ENCODE measurements around the gene GLDN.

The GLDN gene

GRCh38 chr15:51323749-51324148, 17.7 kb upstream of the GLDN start:
- no peak for ATAC-seq

- ATAC-seq, result no peak
Observed at GRCh38 chr15:51325167-51325566, 16.3 kb upstream of the GLDN start.

- ATAC-seq, result no peak
Observed at GRCh38 chr15:51327081-51327480, 14.4 kb upstream of the GLDN start.

DNA sequence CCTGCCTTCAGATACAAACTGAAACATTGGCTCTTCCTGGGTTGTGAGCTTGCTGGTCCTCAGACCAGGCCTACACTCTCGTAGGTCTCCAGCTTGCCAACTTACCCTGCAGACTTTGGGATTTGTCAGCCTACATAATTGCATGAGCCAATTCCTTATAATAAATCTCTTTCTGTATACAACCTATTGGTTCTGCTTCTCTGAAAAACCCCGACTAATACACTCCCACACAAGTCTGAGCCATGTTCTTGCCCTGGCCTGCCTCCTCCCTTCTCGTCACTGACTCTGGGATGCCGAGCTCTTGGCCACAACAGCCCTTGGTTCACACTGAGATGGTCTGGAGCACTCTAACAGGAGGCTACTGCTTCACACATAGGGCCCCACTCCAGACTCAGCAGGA, 12.5 kb upstream of the GLDN start:
- no peak for ATAC-seq

DNA sequence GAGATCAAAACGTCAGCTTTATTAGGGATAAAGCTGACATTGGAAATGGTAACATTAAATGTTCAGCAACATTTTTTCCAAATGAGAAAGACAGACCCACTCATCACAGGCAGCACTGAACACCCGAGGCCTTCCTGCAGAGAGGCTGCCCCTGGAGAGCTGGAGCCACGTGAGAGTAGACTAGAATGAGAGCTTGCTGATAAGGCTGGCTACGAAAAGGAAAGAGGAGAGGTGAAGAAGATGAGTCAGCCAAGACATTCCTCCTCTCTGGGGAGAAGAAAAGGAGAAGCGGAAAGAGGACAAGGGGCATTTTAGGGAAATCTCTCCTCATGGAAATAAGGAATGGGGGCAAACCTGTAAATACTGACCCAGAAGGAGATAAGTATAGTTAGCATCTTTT, 10.3 kb upstream of the GLDN start:
- ATAC-seq, result no peak

DNA sequence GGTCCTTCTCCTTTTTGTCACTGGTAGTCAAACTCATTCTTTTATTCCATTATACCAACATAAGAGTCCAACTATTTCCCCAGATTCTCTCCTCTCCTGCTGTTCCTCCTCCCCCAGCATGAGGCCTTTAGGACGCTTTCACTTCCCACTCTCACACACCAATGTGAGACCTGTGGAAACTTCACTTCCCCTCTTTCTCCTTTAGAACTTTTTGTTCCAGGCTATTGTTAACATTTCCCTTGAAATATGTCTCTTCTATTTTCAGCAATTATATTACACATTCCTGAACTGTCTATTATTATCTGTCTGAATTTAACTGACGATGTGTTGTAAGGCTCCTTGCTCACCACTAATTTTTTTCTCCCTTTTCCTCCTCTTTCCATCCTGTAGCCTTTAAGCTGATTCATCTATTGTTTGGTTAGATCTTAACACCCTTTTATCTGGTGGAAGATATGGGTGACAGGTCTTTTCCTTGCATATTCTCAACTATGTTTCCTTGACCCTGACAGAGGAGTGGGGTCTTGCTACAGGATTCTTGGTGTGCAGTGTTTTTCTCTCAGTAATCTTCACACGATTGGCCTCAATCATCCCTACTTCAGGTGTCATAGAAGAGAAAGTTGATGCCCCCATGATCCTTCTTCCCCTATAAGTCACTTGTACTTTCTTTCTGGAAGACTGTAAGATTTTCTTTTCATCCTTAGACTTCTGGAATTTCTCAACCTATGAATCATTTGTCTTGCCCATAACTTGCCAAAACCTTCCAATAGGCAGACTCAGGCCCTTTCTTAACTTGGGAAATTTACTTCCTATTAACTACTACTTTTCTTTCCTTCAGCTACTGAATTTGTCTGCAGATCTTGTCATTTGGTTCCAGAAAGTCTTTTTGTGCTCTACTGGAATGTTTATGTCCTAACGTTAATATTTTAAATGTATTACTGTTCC, 9.0 kb upstream of the GLDN start:
- no peak for ATAC-seq

- no peak for ATAC-seq
Observed at GRCh38 chr15:51333571-51333970, 7.9 kb upstream of the GLDN start.

DNA sequence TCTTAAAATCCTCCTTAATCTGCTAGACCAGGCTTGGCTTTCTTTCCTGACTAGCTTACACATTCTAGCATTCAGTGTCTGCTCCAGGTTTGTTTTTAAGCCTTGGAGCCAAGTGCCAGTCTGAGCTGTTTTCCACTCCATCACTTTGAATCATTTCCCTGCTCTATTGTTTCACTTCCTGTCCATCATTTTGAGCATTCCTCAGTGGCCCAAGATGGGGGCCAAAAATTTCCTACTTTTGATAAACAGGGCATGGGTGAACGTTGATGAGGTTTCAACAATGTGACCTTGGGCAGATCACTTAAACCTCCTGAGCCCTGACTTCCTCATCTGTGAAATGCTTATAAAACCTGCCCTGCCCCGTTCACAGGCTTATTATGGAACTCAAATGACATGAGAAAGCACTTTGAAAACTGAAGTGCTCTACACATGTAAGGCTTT, 7.4 kb upstream of the GLDN start:
- no peak for ATAC-seq

GRCh38 chr15:51335087-51335486, 6.4 kb upstream of the GLDN start:
- ATAC-seq, result no peak

DNA sequence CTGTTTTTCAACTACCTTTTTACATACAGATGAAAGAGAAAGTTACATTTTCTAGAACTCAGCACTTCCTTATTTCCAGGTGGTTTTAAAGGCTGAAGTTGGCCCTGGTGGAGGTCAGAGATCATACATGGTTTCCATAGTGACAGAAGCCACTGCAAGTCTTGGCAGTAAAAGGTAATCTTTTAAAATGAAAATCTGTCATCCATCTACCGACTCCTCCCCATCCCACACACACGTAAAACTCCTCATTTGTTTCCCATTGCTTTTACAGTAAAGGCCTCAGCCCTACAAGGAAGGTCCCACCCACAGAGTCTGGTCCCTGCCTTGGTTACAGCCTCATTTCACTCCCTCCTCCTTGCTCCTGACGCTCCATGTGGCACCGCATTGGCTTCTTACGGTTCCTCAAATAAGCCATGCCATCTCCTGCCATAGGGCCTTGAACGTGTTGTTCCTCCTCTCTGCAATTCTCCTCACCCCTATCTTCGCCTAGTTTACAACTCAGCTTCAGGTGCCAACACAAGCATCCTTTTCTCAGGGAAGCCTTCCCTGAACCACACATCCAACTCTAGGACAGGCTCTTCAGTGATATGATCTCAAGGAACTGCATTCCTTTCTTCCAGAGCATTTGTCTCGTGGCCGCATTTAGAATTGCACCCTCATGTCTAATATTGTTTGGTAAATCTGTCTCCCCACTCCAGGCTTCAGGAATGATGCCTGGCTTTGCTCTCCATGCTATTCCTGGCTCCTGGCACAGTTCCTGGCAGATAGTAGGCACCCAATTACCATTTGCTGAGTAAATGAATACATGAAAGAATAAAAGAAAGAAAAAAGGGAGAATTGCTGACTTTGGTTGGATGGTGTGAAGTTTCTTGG, 5.7 kb upstream of the GLDN start:
- no peak for ATAC-seq

DNA sequence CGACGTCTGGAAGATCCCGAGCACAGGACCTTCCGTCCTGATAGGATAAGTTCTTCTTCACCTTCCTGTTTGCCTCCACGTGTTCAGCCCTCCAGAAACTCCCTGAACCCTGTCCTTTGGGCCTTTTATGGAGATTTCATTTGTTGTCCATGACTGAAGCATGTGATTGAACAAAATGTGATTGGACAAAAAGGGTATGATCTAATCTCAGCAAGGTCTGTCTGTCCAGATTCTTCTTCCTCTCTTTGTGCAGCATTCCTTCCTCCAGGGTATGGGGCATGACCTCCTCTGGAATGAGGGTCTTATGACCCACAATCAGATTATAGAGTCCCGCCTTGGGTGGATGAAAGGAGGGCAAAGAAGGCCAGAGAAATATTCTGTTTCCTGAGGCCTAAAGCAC, 3.0 kb upstream of the GLDN start, which contains the start of gene CYP19A1:
TSS of gene CYP19A1 (minus strand) at position 101 of the 400 bp plus-strand sequence. CDS start 95,684 bp downstream, outside the sequence.
- ATAC-seq, result no peak

- no peak for ATAC-seq
Observed at GRCh38 chr15:51342227-51342999, 958 bp downstream of the GLDN start.

DNA sequence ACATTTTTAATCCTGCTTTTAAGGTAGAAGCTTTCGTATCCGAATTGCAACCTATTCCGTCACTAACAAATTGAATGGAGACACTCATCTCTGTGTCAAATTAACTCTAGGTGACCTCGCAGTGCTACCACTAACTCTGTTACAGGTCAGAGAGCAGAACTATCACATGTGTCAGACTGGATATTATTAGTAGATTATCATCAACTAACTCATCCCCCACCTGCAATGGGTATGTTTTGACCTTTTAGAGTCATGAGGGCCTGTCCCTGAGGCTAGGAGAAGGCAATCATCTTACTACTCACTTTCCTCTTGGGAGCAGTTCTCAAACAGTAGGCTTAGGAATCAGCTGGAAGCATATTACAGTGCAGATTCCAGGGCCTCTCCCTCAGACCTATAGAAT, 2.0 kb downstream of the GLDN start:
- ATAC-seq, result no peak

DNA sequence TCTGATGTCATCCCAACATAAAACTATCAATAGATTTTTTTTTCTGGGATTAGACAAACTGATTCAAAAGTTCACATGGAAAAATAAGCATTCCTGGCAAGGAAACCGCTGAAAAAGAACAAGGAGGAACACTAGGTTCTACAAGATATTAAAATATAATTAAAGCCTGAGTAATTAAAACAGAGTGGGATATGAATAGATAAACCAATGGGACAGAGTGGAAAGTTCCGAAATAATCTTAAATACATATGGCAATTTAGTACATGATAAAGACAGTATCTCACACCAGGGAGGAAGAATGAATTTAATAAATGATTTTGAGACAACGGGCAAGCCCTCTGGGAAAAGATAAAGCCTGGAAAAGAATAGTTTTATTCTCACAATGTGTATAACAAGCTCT, 4.7 kb downstream of the GLDN start:
- ATAC-seq, result no peak

- ATAC-seq, result no peak
Observed at GRCh38 chr15:51348688-51349087, 7.2 kb downstream of the GLDN start.

- no peak for ATAC-seq
Observed at GRCh38 chr15:51349156-51349844, 7.8 kb downstream of the GLDN start.

GRCh38 chr15:51350723-51351122, 9.3 kb downstream of the GLDN start:
- ATAC-seq, result no peak

DNA sequence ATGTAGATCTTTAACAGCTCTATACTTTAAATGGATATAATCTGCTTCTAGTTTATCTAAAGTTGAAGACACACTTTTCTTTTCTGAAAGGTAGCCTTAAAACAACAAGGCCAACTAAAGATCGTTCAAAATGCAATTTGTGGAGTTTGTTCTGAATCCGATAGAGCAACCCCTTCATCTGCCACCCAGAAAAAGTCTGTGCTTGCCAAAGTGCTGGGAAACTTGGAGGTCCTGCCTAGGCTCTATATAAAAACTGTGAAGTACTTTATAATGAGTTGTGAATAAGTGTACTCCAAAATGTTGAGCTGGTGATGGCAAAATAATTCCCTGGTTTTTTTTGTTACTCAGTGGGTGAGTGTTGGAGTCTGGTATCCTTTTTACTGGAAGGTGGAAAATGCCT, 12.5 kb downstream of the GLDN start:
- no peak for ATAC-seq

- no peak for ATAC-seq
Observed at GRCh38 chr15:51355096-51355495, 13.6 kb downstream of the GLDN start.

GRCh38 chr15:51356147-51356546, 14.7 kb downstream of the GLDN start:
- no peak for ATAC-seq

DNA sequence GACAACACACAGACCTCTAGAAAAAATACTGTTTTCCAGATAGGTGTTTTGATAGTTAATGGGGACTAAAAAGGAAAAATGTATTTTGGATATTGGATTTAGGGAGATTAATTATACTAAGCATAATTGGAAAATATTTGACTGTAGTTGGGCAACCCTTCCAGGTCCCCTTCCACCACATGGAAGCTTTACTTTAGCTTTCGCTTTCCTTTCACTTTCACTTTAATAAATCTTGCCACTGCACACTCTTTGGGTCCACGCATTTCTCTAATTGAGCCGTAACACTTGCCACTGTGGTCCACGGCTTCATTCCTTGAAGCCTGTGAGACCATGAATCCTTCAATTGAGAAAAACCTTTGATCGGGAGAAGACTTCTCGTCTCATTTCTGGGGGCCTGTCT, 15.5 kb downstream of the GLDN start:
- ATAC-seq, result no peak

- no peak for ATAC-seq
Observed at GRCh38 chr15:51359981-51360380, 18.5 kb downstream of the GLDN start.
